Measurements from ENCODE around the gene RGR.
"Not testable (repeated sequence)": the region's sequence is repeated elsewhere in the genome, so short reads cannot be mapped to it uniquely, and the experiment has no call there.

Gene RGR

DNA sequence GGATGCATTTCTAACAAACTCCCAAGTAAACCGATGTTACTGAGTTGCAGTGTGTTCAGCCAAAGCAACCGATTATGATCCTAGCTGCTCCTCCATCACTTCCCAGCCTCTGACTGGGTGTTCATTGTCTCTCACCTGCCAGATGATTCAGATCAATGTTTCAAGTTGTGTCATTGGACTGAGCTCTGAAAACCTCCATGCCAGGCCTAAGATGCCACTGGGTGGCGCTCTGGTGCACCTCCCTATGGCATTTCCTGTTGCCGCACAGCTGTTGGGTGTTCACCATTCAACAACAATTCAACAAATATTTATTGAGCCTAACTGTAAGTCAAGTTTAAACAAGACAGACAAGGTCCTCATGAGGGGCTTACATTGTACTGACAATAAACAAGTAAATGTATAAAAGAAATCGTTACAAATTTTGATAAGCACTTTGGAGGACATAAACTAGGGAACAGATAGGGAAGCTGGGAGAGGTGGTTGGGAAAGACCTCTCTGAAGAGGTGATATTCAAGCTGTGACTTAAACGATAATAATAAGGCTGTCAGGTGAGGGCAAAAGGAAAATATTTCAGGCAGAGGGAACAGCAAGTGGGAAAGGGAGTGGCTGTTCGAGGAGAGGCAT, 22.8 kb downstream of the RGR start:
- Histone ChIP-seq H3K27me3 (replicated peaks) (no peaks in the 10 kb centered on the region), H3K4me3 (ENCODE audit: low read depth, low read length) (no peak overlapping the region), H3K27ac (no peak overlapping the region), H3K36me3 (replicated peaks) (no peaks in the 10 kb centered on the region)
- in situ Hi-C loops (cut with HindIII; ENCODE audit: low pct_ligation_motif_present, low sequenced_read_pairs), result loop anchor here (25.0 kb wide), 1 partner anchor 270 kb away; no protein-coding TSS in a partner anchor
- TF ChIP-seq, protein P1, sequence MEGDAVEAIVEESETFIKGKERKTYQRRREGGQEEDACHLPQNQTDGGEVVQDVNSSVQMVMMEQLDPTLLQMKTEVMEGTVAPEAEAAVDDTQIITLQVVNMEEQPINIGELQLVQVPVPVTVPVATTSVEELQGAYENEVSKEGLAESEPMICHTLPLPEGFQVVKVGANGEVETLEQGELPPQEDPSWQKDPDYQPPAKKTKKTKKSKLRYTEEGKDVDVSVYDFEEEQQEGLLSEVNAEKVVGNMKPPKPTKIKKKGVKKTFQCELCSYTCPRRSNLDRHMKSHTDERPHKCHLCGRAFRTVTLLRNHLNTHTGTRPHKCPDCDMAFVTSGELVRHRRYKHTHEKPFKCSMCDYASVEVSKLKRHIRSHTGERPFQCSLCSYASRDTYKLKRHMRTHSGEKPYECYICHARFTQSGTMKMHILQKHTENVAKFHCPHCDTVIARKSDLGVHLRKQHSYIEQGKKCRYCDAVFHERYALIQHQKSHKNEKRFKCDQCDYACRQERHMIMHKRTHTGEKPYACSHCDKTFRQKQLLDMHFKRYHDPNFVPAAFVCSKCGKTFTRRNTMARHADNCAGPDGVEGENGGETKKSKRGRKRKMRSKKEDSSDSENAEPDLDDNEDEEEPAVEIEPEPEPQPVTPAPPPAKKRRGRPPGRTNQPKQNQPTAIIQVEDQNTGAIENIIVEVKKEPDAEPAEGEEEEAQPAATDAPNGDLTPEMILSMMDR (IDR thresholded peaks at IDR 0.05; ENCODE audit: low read depth, low read length, missing control alignments), result peak; percentile 90
- DNase-seq, result peak; percentile 56

DNA sequence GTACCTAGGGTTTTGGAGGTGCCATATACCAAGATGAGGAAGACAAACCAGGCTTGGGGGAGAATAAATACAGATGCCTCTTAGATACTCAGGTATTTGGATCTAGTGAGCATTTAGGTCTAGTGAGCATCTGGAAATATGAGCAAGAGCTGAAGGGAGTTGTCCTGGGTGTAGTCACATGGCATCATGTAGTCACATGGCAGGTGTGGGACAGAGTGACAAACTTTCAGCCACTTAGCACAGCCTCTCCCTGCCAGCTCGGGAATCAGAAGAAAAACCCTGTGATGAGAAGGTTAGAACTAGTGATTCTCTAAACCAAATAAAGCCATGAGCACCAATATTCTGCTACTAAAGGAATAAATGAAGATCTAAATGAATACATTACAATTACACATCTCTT, 24.3 kb downstream of the RGR start:
- H3K36me3 ChIP-seq (replicated peaks), result no peaks in the 10 kb centered on the region
- in situ Hi-C loops (cut with HindIII; ENCODE audit: low pct_ligation_motif_present, low sequenced_read_pairs), result loop anchor here (25.0 kb wide), 1 partner anchor 268 kb away; no protein-coding TSS in a partner anchor
- TF ChIP-seq, protein P1 (IDR thresholded peaks at IDR 0.05; ENCODE audit: low read depth, low read length, missing control alignments), result no peak
- no peak for DNase-seq
- no peak overlapping the region for H3K4me3 ChIP-seq (ENCODE audit: low read depth, low read length)
- no peaks in the 10 kb centered on the region for H3K27me3 ChIP-seq (replicated peaks)
- H3K27ac ChIP-seq, result peak overlapping the region; percentile 17

GRCh38 chr10:84269773-84270172, 24.9 kb downstream of the RGR start:
- Histone ChIP-seq H3K27ac (peak overlapping the region; percentile 44), H3K36me3 (replicated peaks) (no peaks in the 10 kb centered on the region), H3K4me3 (ENCODE audit: low read depth, low read length) (no peak overlapping the region), H3K27me3 (replicated peaks) (no peaks in the 10 kb centered on the region)
- TF ChIP-seq, protein P1 (IDR thresholded peaks at IDR 0.05; ENCODE audit: low read depth, low read length, missing control alignments), result no peak
- peak; percentile 75 for DNase-seq
- in situ Hi-C loops (cut with HindIII; ENCODE audit: low pct_ligation_motif_present, low sequenced_read_pairs), result loop anchor here (25.0 kb wide), 1 partner anchor 268 kb away; no protein-coding TSS in a partner anchor

- TF ChIP-seq, protein P1 (IDR thresholded peaks at IDR 0.05; ENCODE audit: low read depth, low read length, missing control alignments), result no peak
- H3K4me3 ChIP-seq (ENCODE audit: low read depth, low read length), result no peak overlapping the region
- no peaks in the 10 kb centered on the region for H3K27me3 ChIP-seq (replicated peaks)
Measured at GRCh38 chr10:84270708-84271107, 25.9 kb downstream of the RGR start.

GRCh38 chr10:84279876-84280475, 35.1 kb downstream of the RGR start:
- in situ Hi-C loops (cut with HindIII; ENCODE audit: low pct_ligation_motif_present, low sequenced_read_pairs); H3K4me3 ChIP-seq (ENCODE audit: low read depth, low read length); H3K27me3 ChIP-seq (replicated peaks); H3K27ac ChIP-seq; DNase-seq; H3K36me3 ChIP-seq (replicated peaks): not testable (repeated sequence)

More at GRCh38 chr10:84270708-84271107, 25.9 kb downstream of the RGR start:
- H3K27ac ChIP-seq, result no peak overlapping the region
- no peak for DNase-seq
- in situ Hi-C loops (cut with HindIII; ENCODE audit: low pct_ligation_motif_present, low sequenced_read_pairs), result loop anchor here (25.0 kb wide), 1 partner anchor 267 kb away; no protein-coding TSS in a partner anchor
- no peaks in the 10 kb centered on the region for H3K36me3 ChIP-seq (replicated peaks)

DNA sequence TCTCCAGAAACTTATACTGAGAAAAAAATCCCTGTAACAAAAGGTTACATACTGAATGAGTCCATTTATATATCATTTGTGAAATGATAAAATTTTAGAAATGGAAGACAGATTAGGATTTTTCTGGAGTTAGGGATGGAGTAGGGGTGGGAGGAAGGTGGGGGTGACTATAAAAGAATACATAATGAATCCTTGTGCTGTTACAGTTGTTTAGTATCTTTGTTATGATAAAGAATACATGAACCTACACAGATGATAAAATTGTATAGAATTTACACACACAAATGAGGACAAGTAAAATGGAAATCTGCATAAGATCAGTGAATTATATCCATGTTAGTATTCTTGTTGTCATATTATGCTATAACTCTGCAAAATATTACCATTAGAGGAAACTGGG, 41.8 kb downstream of the RGR start:
- DNase-seq, result no peak
- H3K36me3 ChIP-seq (replicated peaks), result no peaks in the 10 kb centered on the region
- in situ Hi-C loops (cut with HindIII; ENCODE audit: low pct_ligation_motif_present, low sequenced_read_pairs), result no loop called here
- H3K4me3 ChIP-seq (ENCODE audit: low read depth, low read length), result no peak overlapping the region
- no peak overlapping the region for H3K27ac ChIP-seq
- TF ChIP-seq, protein P1 (IDR thresholded peaks at IDR 0.05; ENCODE audit: low read depth, low read length, missing control alignments), result no peak
- no peaks in the 10 kb centered on the region for H3K27me3 ChIP-seq (replicated peaks)

Measured in brain microvascular endothelial cell (primary cell).